Measurements from ENCODE around the gene MICAL3.

Gene MICAL3

DNA sequence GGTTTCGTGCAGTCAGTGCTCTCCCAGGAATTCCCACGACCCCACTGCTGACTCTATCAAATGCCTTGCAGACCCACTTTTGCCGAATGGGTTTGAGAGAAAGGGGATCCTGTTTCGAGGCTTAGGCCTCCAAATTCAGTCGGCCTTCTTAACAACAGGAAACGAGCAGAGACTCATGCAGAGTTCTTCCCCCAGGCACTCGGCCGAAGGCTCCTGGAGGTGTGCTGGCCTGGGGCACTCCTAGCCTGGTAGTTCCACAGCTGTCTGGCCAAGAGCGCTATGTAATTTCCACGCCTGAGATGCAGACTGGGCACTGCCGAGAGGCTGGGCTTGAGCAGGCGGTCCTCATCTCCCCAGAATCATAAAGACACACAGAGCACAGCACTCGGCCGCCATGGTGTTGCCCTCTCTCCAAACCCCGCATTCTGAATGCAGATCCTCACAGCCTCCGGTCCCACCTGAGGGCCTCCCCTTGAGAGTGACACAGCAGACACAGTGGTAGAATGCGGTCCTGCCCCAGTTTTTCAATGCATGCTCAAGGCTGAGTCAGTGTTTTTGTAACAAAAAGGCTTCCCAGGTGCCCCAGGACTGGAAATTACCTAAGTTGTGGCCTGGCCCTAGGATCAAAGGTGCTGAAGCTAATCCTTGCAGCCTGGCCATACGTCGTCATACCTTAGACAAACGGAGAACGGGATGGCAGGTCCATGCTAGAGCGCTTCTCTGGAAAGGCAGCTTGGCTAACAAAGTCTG lies 219.9 kb downstream of the MICAL3 start:
- FAIRE-seq = no peak

DNA sequence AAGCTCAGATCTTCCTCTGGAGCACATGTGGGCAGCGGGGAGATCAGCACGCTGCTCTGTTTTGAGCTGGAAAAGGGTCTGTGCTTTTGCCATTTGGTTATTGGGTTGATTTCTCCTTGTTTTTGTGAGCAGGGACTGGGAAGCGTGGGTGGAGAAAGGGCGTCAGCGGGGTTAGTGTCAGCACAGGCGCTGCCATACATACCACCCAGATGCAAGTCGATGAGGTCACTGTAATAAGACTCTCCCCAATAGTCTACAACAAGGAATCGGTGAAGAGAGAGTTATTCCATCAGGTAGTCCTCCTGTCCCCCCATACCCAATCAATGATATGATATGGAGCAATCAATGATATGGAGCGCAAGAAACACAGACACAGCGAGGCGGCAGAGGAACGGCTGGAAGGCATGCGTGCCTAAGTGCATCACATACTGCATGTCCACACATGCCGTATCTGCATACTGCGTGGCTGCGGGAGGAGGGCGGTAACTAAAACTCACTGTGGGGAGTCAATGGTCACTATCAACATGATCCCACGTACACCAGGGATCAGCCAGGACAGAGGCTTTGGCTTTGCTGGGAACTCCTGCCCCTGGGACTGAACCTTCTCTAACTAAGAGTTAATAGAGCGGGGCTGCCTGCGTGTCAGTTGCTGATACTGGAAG lies 220.6 kb downstream of the MICAL3 start:
- no peak for FAIRE-seq

DNA sequence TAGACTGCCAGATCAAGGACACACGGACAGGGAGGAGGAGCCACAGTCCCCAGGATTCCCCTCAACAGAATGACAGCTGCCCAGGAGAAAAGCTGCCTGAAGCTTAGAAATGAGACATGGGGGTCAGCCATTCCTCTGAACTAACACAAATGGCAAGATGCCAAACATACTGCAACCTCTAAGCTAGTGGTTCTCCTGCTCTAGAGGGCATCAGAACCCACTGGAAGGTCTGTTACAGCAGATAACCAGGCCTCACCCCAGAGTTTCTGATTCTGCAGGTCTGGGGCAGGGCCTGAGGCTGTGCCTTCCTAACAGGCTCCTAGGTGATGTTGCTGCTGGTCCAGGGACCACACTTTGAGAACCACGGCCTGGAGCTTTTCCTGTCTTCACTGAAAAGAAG lies 221.5 kb downstream of the MICAL3 start:
- no peak for FAIRE-seq

DNA sequence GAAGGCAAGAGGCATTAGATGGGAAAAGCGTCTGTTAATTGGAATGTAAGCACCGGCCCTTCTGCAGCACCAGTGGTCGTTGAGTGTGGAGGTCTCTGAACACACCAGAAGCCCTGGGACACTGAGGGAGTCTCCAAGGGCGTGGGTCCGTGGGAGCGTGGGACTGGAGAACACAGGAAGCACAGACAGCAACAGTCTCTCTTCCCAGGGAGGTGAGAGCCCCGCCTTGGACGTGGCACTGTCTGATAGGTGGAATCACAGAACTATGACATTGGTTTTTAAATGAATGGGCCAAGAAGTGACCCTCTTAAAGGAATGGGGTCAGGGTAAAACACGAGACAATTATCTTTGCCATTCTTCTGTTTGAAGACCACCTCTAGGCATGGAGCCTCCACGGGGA lies 221.9 kb downstream of the MICAL3 start:
- FAIRE-seq = no peak

DNA sequence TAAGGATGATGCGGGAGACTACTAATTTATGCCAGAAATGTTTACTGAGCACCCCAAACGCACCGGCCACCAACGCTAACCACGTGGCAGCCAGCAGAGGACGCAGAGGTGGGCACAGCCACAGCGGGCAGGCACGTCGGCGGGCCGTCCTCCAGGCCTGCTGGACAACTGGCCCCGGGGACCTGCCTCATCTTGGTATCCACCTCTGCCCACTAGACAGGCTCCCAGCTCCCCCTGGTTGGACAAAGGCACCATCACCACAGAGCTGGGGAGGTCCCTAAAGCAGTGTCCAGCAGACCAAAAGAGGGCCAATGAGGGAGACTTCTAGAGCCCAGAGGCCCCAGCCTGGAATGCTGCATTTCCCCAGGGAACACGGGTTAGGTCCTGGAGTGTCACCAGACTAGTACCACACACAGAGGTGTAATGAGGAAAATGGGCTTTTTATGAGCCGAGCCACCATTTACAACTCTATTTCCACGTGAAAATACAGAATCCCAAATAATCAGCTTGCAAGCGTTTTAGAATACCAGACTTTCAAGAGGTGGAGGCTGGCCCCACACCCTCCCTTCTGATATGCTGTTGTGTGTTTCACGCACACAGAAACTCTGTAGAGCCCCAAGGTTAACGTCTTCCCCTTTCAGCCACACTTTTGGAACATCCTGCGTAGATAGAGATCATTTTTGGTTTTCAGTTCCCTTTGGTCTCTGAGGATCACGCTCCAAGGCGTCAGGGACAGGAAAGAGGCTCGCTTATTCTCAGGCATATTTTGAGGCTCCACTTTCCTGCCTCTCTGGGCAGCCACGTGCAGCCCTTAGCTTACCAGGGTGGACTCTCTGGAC lies 226.4 kb downstream of the MICAL3 start:
- no peak for FAIRE-seq

DNA sequence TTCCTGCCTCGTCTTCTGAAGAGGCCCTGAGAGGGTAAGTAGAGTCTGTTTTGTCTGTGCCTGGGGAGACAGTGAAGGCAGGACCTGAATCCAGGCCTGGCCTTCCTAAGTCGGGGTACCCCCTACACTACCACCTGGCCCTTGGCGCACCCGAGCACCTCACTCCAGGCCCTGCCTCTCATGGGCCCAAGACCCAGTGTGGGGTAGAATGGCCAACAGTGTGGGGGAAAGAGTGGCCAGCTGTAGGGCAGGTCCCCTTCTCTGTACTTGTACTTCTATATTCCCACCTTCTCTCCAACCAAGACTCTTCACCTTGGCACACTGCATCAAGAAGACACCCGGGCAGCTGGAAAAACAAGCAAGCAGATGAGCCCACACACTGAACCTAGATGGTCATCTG lies 227.7 kb downstream of the MICAL3 start:
- FAIRE-seq = no peak

DNA sequence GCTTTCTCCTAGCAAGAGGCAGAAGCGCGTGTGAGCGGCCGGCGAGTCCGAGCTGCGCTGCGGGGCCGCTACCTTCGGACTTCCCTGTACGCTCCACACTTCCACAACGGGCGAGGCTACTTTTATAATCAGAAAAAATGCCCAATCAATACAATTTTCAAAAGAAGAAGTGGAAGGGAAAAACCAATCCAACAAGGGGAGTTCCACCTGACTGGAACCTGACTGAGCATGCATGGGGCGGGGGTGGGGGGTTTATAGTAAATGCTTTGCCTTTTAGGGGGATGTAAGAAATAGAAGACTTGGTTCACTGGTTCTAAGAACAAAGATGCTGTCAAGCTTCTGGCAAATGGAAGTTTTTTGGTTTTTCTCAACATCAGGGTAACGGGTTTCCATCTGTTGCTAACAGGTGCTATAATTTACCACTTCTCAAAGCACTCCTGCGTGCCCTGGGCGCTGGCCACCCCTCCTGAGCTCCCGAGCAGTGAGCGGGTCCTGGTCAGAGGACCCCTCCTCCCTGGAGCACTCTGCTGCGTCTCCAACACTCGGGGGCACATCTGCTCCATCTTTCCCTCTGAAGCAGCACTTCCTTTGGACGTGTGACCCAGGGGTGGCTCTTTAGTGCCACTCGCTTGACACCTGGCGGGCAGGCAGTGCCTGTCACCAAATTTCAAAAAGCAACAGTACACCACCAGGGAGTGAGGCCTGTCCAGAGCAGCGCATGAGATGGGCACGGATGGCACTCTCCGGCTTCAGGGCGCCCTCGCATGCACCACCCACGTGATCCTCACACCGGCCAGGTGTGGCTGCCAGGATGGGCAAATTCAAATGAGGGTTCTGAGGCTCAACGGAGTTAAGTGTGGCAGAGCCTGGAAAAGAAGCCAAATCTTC lies 228.5 kb downstream of the MICAL3 start:
- no peak for FAIRE-seq

DNA sequence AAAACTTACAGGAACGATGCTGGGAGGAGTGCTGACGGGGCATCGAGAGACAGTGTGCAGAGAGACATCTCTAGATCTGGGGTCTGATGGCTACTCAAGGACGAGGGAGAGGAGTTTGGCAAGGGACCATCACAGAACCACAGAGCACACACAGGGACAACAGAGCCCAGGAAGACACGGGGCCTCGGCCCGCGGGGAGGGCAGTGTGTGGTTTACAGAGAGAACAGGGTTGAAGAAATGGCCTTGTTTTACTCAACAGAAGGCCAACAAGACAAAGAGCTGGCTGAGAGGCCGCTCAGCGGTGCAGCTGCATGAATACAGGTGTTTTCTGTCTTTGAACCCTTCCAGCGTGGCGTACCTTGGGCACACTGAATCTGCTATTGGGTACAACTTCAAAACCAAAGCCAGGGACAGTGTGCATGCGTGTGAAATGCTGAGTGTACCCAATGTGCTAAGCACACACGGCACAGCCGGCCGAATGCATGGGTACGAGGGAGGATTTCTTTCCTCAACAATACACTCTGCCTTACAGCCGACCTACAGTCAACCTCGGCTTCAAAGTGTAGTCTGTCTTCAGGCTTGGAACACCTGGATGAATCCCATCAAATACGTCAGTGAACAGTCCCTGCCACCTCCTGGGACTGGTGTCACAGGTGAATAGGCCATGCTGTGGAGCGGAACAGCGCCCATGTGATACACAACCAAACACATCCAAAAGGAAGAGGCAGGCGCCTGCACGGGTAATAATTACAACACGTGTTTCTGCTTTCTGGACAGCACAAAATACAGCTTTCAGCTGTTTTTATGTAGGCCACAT lies 229.4 kb downstream of the MICAL3 start:
- FAIRE-seq = no peak

DNA sequence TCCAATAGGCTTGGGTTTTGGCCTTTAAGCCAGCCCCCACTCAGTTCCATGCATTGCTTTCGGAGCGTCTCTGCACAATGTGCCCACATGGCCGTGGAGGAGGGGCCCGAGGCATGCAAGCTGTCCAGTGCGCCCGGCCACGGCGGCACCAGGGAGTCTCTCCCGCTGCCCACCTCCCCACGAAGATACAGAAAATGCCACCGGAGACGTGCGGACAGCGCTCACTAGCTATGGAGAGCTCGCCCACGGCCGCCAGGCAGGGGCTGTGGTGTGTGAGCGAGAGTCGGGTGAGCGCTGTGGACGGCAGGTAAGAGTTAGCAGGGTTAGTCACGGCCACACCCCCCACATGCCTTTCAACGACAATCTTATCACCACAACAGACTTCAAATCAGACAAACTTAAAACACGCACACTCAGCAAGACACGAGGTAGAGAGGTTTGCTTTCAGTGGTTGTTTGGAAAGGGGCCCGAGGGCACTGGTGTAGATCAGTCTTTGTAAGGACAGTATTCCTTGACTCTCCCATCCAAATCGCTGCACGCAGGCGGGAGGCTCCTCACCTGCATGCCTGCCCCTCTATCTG lies 231.4 kb downstream of the MICAL3 start:
- FAIRE-seq = no peak

DNA sequence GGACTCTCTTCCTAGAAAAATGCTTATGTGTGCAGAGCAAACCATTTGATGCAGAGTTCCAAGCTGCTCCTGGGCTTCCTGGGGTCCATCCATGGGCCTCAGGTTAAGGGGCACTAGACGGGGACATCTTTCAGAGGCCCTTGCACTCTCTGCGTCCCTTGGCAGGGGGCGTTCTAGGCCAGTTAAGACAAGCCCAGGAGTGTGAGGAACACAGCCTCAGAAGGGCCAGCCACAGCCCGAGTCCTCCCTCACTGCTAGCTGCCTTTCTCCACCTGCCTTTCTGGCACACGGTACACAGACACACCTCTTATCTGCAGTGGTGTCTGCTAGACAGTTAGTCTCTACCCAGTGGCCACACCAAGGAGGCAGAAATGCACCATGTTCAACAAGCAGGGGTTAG lies 232.1 kb downstream of the MICAL3 start:
- no peak for FAIRE-seq

DNA sequence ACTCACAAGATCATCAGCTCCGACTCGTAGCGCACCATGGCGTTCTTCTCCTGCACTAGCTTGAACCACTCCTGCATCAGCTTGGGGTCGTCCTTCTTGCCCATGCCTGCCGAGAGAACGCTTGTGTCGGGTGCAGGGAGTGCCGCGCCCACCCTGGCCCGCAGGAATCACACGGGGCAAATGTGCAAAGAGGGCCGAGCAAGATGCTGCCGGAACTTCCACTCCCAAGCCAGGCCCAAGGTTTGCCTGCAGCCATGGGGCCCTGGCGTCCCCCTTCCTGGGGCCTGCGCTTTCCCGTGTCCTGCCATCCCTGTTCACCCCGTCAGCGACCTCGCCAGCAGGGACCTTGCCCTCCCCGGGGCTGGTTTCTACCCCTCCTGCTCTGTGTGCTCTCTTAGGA lies 233.2 kb downstream of the MICAL3 start:
- no peak for FAIRE-seq

DNA sequence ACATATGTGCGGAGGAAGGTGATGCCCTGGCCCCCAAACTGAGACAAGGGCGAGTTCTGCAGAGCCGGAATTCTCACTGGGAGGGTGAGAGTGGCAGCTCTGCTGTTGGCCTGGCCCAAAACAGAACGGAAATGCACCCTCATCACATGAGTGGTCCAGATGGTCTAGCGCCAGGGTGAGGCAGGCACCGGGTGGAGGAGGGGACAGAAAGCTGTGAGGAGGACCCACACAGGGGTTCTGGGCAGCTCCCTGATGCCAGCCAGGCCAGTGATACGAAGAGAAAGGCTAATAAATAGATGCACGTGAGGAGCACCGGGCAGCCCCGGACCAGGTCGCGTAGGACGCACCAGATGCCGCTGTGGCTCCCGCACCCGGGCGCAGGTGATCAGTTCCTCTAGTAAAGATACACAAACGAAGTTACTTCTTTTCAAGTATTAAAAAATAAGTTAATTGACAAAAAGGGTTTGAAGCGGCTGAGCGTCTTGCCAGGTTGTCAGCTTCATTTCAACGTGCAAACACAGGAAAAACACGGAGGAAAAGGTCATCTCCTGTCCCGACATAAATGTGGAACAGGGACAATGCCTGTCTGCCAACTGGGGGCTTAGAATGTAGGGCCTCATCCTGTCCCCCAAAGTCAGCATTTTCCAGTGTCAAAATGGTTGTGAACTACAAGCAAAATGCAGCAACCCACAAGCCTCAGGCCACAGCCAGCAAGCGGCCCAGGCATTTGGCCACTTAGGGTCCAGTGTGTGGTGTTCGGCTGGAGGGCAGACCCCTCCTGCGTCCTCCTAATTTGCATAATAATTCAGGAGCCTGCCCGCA lies 234.8 kb downstream of the MICAL3 start:
- FAIRE-seq = no peak

DNA sequence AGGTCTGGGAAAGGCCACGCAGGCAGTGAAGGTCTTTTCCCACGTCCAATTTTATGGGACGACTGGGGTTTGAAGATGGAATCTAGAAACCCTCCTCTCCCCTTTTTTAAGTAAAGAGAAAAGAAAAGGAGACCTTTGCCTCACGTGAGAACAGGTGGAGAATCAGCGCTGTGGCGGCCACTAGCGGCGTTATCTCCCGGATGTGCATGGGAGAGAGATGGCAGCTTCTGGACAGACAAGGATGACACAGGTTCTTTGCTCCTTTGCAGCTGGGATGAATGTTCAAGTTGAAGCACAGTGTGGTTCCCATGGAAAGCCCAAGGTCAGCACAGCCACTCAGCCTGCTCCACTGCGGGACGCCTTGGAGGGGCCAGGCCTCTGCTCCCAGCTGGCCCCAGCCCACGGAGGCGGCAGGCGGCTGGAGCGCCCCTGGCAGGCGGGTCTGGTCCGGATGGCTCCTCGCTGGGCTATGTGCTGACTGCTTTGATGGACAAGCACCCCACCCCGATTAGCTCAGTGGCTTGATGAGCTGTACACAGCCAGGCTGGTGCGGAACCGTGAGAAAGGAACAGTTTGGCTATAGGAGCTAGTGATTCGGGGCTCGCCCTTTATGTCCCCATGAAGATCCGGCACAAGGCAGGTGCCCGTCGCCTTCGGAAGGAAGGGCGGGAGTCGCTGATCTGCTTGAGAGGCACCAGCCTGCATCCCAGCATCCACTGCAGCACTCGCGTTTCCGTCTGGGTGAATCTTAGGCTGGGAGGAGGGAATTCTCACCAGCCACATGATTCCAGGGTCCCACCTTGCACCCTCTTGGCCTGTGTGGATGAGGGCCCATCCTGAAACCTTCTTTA lies 235.6 kb downstream of the MICAL3 start:
- FAIRE-seq = no peak

DNA sequence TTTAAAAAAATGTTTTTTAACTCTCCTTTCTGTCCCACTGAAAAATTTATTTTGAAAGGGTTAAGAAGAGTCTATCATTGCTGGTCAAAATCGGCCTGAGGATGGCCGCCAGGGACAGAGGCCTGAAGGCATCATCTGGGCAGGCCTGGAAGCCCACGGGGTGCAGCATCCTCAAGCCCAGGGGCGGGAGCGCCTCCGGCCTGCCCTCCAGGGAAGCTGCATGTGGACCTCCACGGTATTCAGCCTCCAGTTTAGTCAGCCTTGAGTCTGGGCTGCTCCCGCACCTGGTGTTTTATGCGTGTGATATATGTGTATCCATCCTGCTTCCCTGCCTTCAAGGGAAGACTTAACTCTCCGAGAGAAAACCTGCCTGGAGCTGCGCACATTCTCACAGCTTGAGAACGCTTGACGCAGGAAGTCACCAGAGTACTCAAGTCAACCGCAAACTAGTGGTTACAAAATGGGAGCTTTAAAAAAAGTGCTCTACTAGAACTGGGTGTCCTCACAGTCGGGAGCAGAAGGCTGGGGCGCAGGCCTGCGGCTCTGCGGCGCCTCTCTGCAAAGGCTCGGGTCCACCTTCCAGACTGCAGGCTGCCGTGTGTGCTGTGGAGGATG lies 236.5 kb downstream of the MICAL3 start:
- no peak for FAIRE-seq

DNA sequence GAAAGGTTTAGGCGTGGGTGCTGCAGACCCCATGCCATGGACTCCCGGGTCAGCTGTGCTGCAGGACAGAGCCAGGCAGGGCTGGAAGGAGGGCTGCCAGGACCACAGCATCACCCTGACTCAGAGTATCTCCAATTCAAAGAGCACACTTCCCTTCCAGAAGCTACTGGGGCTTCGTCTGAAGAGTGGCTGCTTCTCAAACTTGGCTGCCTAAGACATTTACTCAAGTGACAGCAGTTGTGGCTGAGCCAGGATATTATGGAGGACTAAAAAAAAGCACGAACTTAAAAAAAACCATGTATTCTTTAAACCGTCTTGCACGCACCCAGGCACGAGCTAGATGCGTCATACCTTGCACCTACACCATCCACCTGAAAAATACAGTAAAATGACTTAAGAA lies 237.1 kb downstream of the MICAL3 start:
- no peak for FAIRE-seq

DNA sequence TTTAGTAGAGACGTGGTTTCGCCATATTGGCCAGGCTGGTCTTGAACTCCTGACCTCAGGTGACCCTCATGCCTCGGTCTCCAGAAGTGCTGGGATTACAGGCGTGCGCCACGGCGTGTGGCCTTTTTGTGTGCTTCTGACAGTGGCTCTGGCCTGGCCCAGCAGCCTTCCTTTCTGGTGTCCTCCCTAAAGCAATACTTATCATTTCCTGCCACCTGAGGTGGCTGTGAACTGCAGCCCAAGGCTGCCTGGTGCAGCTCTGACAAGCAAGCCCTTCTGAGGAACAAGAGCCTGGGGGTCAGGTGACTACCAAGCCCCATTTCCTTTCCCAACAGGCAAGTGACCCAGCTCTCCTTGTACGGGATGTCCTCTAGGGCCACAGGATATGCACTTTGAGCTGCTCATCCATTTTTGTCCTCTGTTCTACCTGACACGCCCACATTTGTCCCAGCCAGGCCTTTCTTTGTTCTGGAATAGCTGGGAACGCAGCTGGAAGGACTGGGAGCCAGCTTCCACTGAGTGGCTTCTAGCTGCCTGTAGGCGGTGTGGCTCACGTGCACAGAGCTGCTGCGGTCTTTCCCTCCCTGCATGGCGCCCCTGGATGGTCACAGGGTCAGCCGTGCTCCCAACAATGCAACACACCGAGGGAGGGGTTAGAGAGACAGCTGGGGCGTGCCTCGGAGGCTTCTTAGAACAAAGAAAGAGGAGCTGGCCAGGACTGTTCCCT lies 237.8 kb downstream of the MICAL3 start:
- FAIRE-seq = no peak

DNA sequence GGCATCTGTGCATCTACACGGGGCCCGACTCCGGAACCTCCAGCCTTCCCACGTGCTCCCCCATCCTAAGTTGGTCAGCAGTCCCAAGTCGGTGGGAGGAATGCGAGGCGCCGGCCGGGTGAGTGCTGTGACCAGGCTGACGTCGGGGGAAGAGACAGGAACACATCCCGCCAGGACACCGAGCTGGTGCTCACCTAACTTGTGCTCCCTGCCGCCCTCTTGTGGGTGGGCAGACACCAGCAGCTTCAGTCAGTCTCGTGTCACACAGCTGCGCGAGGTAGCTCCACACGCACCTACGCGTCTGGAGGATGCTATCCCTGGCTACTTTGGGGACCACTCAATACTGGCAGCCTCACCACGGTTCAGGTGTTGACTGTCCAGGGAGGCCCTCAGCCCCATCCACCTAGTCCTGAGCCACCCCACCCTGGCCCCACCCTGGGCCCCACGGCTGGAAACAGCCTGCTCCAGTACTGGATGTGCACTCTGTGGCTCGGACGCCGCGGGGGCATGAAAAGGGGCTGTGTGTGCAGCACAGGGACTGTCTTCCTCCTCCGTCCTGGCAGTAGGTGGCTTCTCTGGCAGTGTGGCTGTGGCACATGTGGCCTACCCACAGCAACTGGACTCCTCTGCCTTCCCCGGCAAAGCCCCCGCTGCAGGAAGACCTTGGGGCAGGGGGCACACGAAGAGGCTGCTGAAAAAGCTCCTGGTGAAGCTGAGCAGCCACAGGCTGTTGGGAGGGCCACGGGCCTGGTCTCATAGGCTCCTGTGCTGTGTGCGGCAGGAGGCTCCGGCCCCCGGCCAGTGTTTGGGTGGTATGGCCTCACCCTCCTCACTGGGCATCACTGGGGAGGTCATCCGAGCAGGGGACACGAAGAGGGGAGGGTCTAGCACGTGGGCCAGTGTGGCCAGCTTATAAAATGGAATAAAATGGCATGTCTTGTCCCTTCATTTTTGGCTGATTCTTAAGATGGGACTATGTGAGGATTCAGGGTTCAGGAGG lies 238.9 kb downstream of the MICAL3 start:
- FAIRE-seq = no peak

All from TTC549 (cell line).